Mesenchymal stem cell (in vitro differentiated cells and primary cell): ENCODE data around the gene SCYL3.

Experiments used
- DNase-seq: peaks from one replicate; pipeline ENCODE4 v3.0.0-alpha.2; 2013
- H2AFZ ChIP-seq: one replicate; pipeline ENCODE4 v1.6.1; 2013; ENCODE audit warnings: low read depth, mild to moderate bottlenecking, control low read depth, inconsistent platforms, low read length, moderate library complexity
- H2AK5ac ChIP-seq: 2 replicates; pipeline ENCODE4 v1.6.1; 2013; ENCODE audit warnings: low read length, moderate library complexity, mild to moderate bottlenecking, inconsistent platforms; ENCODE audit not compliant: severe bottlenecking
- H2BK120ac ChIP-seq: one replicate; pipeline ENCODE4 v1.6.1; 2013; ENCODE audit warnings: low read depth, mild to moderate bottlenecking, inconsistent platforms, low read length, moderate library complexity
- H2BK12ac ChIP-seq, 2 experiments: one replicate each; pipeline ENCODE4 v1.6.1; 2013; ENCODE audit warnings: inconsistent platforms in 2 of 2, low read length in 2 of 2, mild to moderate bottlenecking in 2 of 2, moderate library complexity in 2 of 2, control low read depth in 1 of 2
- H2BK15ac ChIP-seq: one replicate; pipeline ENCODE4 v1.6.1; 2013; ENCODE audit warnings: mild to moderate bottlenecking, low read depth, inconsistent platforms; ENCODE audit not compliant: poor library complexity, severe bottlenecking
- H2BK5ac ChIP-seq: 2 replicates; pipeline ENCODE4 v1.6.1; 2013; ENCODE audit warnings: low read depth, mild to moderate bottlenecking, low read length, control low read depth, inconsistent platforms; ENCODE audit not compliant: poor library complexity, severe bottlenecking
- H3K14ac ChIP-seq, 2 experiments: one replicate each; pipeline ENCODE4 v1.6.1; 2013; ENCODE audit warnings: inconsistent platforms in 2 of 2, low read length in 2 of 2, control low read depth in 1 of 2, mild to moderate bottlenecking in 1 of 2, moderate library complexity in 1 of 2
- H3K18ac ChIP-seq, 2 experiments: one replicate each; pipeline ENCODE4 v1.6.1; 2013; ENCODE audit warnings: inconsistent platforms in 2 of 2, low read length in 2 of 2, control low read depth in 1 of 2, low read depth in 1 of 2, mild to moderate bottlenecking in 1 of 2
- H3K23ac ChIP-seq, 2 experiments: one replicate each; pipeline ENCODE4 v1.6.1; 2013; ENCODE audit warnings: inconsistent platforms in 2 of 2, low read length in 2 of 2, mild to moderate bottlenecking in 2 of 2, moderate library complexity in 2 of 2, control low read depth in 1 of 2
- H3K27ac ChIP-seq: 2 replicates; pipeline ENCODE4 v1.5.1; 2013; ENCODE audit warnings: mild to moderate bottlenecking, moderate library complexity, low read length, control low read depth, inconsistent platforms; ENCODE audit not compliant: poor library complexity, severe bottlenecking
- H3K27me3 ChIP-seq, 2 experiments: 2 replicates each; pipeline versions ENCODE4 v1.6.1 to v1.7.0; 2013; ENCODE audit warnings: low read length in 2 of 2, mild to moderate bottlenecking in 2 of 2, moderate library complexity in 2 of 2, control low read depth in 1 of 2, inconsistent platforms in 1 of 2; ENCODE audit not compliant: control insufficient read depth in 1 of 2, insufficient read depth in 1 of 2
- H3K36me3 ChIP-seq, 2 experiments: 2 replicates each; pipeline versions ENCODE4 v1.6.1 to v1.7.0; 2013; ENCODE audit warnings: low read length in 2 of 2, control low read depth in 1 of 2, inconsistent platforms in 1 of 2, low read depth in 1 of 2, mild to moderate bottlenecking in 1 of 2; ENCODE audit not compliant: insufficient read depth in 2 of 2, control insufficient read depth in 1 of 2
- H3K4ac ChIP-seq, 2 experiments: one replicate each; pipeline ENCODE4 v1.6.1; 2013; ENCODE audit warnings: inconsistent platforms in 2 of 2, low read length in 2 of 2, mild to moderate bottlenecking in 2 of 2, moderate library complexity in 2 of 2, control low read depth in 1 of 2, low read depth in 1 of 2
- H3K4me1 ChIP-seq: 2 replicates; pipeline ENCODE4 v1.6.1; 2013; ENCODE audit warnings: low read depth, low read length, control low read depth; ENCODE audit not compliant: control insufficient read depth, insufficient read depth
- H3K4me2 ChIP-seq: 2 replicates; pipeline ENCODE4 v1.6.1; 2013; ENCODE audit warnings: low read length, mild to moderate bottlenecking, inconsistent platforms; ENCODE audit not compliant: poor library complexity, severe bottlenecking
- H3K4me3 ChIP-seq, 2 experiments: 2 replicates each; pipeline versions ENCODE4 v1.5.1 to v1.7.0; 2013; ENCODE audit warnings: low read length in 2 of 2, mild to moderate bottlenecking in 2 of 2, control low read depth in 1 of 2, low read depth in 1 of 2; ENCODE audit not compliant: insufficient read depth in 1 of 2
- H3K79me1 ChIP-seq: replicated peaks from 2 replicates; pipeline ENCODE4 v1.6.1; 2013; ENCODE audit warnings: mild to moderate bottlenecking, control low read depth, low read length, inconsistent platforms; ENCODE audit not compliant: poor library complexity, severe bottlenecking
- H3K9ac ChIP-seq: 2 replicates; pipeline ENCODE4 v1.7.0; 2013; ENCODE audit warnings: mild to moderate bottlenecking, low read length, moderate library complexity
- H3K9me3 ChIP-seq: 2 replicates; pipeline ENCODE4 v1.7.0; 2013; ENCODE audit warnings: mild to moderate bottlenecking, low read length; ENCODE audit not compliant: control insufficient read depth
- H4K8ac ChIP-seq: one replicate; pipeline ENCODE4 v1.6.1; 2013; ENCODE audit warnings: inconsistent platforms, mild to moderate bottlenecking, low read length, moderate library complexity
- H4K91ac ChIP-seq: one replicate; pipeline ENCODE4 v1.6.1; 2013; ENCODE audit warnings: mild to moderate bottlenecking, low read length, inconsistent platforms
- WGBS: methylation state at CpG from one replicate; pipeline ENCODE4 v1.1.7; 2013; ENCODE audit warnings: mixed read lengths; 5-methylcytosine and 5-hydroxymethylcytosine counted together

SCYL3 gene

GRCh38 chr1:169878498-169878897 is 15.2 kb downstream of the SCYL3 start:
- 69% methylated on average over 2 of the region's 4 CpGs for WGBS
- Histone ChIP-seq H3K27ac (no peak overlapping the region), H3K79me1 (peaks cover 24% of the 10 kb centered on the region), H3K18ac (no peak overlapping the region), H3K4me1 (no peaks in the 10 kb centered on the region), H4K8ac (no peak overlapping the region), H3K4me3 (no peak overlapping the region), H2BK120ac (no peak overlapping the region), H3K14ac (no peak overlapping the region), H2AK5ac (no peak overlapping the region), H3K9me3 (no peaks in the 10 kb centered on the region), H2BK15ac (no peak overlapping the region), H3K4me2 (no peak overlapping the region), H3K27me3 (no peaks in the 10 kb centered on the region), H2AFZ (no peak overlapping the region), H3K36me3 (peaks cover 21 to 66% of the 10 kb centered on the region in 2 experiments), H3K23ac (no peak overlapping the region), H3K9ac (no peak overlapping the region), H2BK5ac (no peak overlapping the region), H4K91ac (no peak overlapping the region), H3K4ac (no peak overlapping the region), H2BK12ac (no peak overlapping the region)
- peak; percentile 54 for DNase-seq

DNA sequence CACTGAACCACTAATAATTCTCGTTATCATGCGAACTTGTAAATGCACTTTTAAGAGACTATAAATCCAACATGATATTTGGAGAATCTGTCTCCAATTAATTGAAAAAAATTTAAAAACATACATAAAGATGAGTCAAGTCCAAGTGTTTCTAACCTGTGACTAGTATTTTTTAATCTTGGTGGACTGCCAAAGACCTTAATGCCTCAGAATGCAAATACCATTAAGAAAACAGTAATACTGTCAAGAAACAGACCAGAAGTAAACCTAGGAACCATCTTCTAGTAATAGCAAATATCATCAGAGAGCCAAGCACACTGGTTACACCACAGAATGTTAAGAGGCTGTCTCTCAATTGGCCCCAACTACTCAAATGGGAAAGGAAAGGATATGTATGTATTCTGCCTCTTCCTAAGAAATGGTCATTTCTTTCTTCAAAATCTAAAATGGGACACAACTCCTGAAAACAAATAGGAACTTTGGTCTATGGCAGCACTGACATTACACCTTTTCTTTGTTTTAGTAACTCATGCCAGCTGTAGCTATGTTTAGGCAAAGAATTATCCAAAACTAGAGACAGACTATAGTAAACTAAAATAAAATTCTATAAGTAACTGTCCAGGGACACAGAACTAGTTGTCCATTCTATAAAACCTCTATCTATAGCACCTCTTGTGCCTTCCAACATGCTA is 15.8 kb downstream of the SCYL3 start:
- Histone ChIP-seq H3K27me3 (no peaks in the 10 kb centered on the region), H3K9ac (no peak overlapping the region), H3K4me2 (no peak overlapping the region), H3K4me1 (no peaks in the 10 kb centered on the region), H2AK5ac (no peak overlapping the region), H3K36me3 (peaks cover 20 to 66% of the 10 kb centered on the region in 2 experiments), H3K27ac (no peak overlapping the region), H2BK5ac (no peak overlapping the region), H2BK12ac (no peak overlapping the region), H4K91ac (no peak overlapping the region), H2BK15ac (no peak overlapping the region), H2AFZ (no peak overlapping the region), H4K8ac (no peak overlapping the region), H3K18ac (no peak overlapping the region), H3K23ac (no peak overlapping the region), H2BK120ac (no peak overlapping the region), H3K79me1 (peaks cover 23% of the 10 kb centered on the region), H3K9me3 (no peaks in the 10 kb centered on the region), H3K14ac (no peak overlapping the region), H3K4ac (no peak overlapping the region), H3K4me3 (no peak overlapping the region)
- WGBS, result no CpG with 5 or more reads among the region's 2 CpGs
- peak; percentile 18 for DNase-seq

GRCh38 chr1:169874229-169874628 is 19.5 kb downstream of the SCYL3 start:
- no peaks in the 10 kb centered on the region for H3K4me1 ChIP-seq
- no peak overlapping the region for H3K14ac ChIP-seq
- H4K91ac ChIP-seq, result no peak overlapping the region
- H4K8ac ChIP-seq, result no peak overlapping the region
- H3K36me3 ChIP-seq, result peaks cover 21 to 90% of the 10 kb centered on the region in 2 experiments
- H2BK120ac ChIP-seq, result no peak overlapping the region
- peak; percentile 87 for DNase-seq
- no peaks in the 10 kb centered on the region for H3K27me3 ChIP-seq
- no peak overlapping the region for H3K18ac ChIP-seq
- peaks cover 7% of the 10 kb centered on the region for H3K9me3 ChIP-seq
- no peak overlapping the region for H2AK5ac ChIP-seq
- H3K23ac ChIP-seq, result no peak overlapping the region
- H2BK12ac ChIP-seq, result no peak overlapping the region
- WGBS, result 64% methylated on average over 3 of the region's 3 CpGs
- peaks cover 21% of the 10 kb centered on the region for H3K79me1 ChIP-seq
- H3K9ac ChIP-seq, result peak overlapping the region; percentile 31
- no peak overlapping the region for H2BK15ac ChIP-seq
- H2BK5ac ChIP-seq, result no peak overlapping the region
- no peak overlapping the region for H2AFZ ChIP-seq
- H3K4me3 ChIP-seq, result no peak overlapping the region
- H3K27ac ChIP-seq, result peak overlapping the region; percentile 32
- H3K4me2 ChIP-seq, result no peak overlapping the region
- H3K4ac ChIP-seq, result no peak overlapping the region

DNA sequence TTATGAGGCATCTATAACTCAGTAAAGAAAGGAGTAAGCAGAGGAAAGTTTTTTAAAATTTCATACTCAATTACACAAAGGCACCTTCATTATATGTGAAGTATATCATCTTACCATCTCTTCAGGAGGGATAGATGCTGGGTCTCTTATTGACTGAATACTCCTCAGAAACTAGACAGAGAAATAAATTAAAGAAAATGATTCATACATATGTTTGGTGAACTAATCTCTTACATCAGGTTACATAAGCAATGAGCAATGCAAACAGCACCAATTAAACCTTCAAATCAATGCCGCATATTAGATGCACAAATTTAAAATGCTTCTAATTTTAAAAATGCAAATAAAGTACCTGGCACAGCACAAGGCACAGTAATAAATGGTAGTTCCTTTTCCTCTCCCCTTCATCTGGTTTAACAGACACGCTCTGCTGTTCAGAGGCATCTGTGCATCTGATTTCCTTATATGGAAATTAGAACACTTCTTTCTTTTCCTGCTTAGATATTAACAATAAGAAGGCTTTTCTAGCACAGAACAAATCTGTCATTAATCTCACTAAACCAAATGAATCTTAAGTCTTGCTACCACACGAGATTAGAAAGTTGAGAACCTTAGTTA is 20.0 kb downstream of the SCYL3 start:
- no peak overlapping the region for H2BK120ac ChIP-seq
- no peak overlapping the region for H2BK12ac ChIP-seq
- H3K4me2 ChIP-seq, result no peak overlapping the region
- WGBS, result 66% methylated on average over 3 of the region's 3 CpGs
- H3K79me1 ChIP-seq, result peaks cover 21% of the 10 kb centered on the region
- no peak overlapping the region for H2BK15ac ChIP-seq
- no peak overlapping the region for H3K14ac ChIP-seq
- H3K9me3 ChIP-seq, result peaks cover 7% of the 10 kb centered on the region
- no peak overlapping the region for H4K91ac ChIP-seq
- DNase-seq, result peak; percentile 27
- H2AK5ac ChIP-seq, result no peak overlapping the region
- H3K27me3 ChIP-seq, result no peaks in the 10 kb centered on the region
- peaks cover 25 to 90% of the 10 kb centered on the region in 2 experiments for H3K36me3 ChIP-seq
- H3K18ac ChIP-seq, result no peak overlapping the region
- H3K23ac ChIP-seq, result no peak overlapping the region
- no peak overlapping the region for H3K4ac ChIP-seq
- no peaks in the 10 kb centered on the region for H3K4me1 ChIP-seq
- no peak overlapping the region for H2BK5ac ChIP-seq
- no peak overlapping the region for H3K4me3 ChIP-seq
- H4K8ac ChIP-seq, result no peak overlapping the region
- no peak overlapping the region for H3K9ac ChIP-seq
- H3K27ac ChIP-seq, result no peak overlapping the region
- H2AFZ ChIP-seq, result no peak overlapping the region
